ENCODE measurements around the gene ZNF692. TPM values are rescaled to one million over a fixed set of nuclear protein-coding genes. Genes with fewer than 3 reads are reported as not detected.
A peak's percentile ranks its signal among the peaks of the same experiment; 100 is the strongest.
"Not testable (repeated sequence)": the region's sequence is repeated elsewhere in the genome, so short reads cannot be mapped to it uniquely, and the experiment has no call there.

The ZNF692 gene
- total RNA-seq, 1 donor from 2014 or later = 26.8 TPM

- H3K4me1 Mint-ChIP-seq (ENCODE audit: unreplicated experiment) = peaks cover 33% of the 10 kb centered on the region
- no peak overlapping the region for H3K4me3 Mint-ChIP-seq (ENCODE audit: unreplicated experiment)
- no peaks in the 10 kb centered on the region for H3K36me3 Mint-ChIP-seq (ENCODE audit: low read depth, unreplicated experiment)
- DNase-seq (ENCODE audit: low spot score) = no peak
- H3K27me3 Mint-ChIP-seq (ENCODE audit: unreplicated experiment) = peaks cover 3% of the 10 kb centered on the region
- no peaks in the 10 kb centered on the region for H3K9me3 Mint-ChIP-seq (ENCODE audit: unreplicated experiment)
- TF ChIP-seq CTCF (IDR thresholded peaks at IDR 0.05; ENCODE audit: unreplicated experiment) = no peak
- no peak overlapping the region for H3K27ac Mint-ChIP-seq (ENCODE audit: unreplicated experiment)
Observed at GRCh38 chr1:248886237-248886895, 27.5 kb upstream of the ZNF692 start.

DNA sequence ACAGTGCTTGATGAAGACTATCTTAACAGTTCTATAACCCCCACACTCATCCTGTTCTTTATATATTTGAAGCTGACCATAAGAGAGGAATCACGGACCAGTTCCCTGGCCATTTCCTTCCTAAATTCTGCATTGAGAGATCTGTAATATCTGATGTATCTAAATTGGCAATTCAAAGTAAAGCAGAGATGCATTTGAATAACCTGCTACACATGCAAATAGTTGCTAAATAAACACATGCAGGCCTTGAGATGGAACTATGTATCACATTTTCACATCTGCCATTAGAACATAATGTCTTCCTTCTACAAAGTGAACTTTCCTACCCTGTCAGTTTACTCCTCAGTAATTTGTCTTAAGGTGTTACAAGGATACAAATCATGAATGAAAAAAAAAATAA is 26.8 kb upstream of the ZNF692 start:
- Mint-ChIP-seq H3K27me3 (ENCODE audit: unreplicated experiment) (peaks cover 3% of the 10 kb centered on the region), H3K9me3 (ENCODE audit: unreplicated experiment) (no peaks in the 10 kb centered on the region), H3K27ac (ENCODE audit: unreplicated experiment) (no peak overlapping the region), H3K4me1 (ENCODE audit: unreplicated experiment) (peaks cover 30% of the 10 kb centered on the region), H3K36me3 (ENCODE audit: low read depth, unreplicated experiment) (no peaks in the 10 kb centered on the region), H3K4me3 (ENCODE audit: unreplicated experiment) (no peak overlapping the region)
- no peak for TF ChIP-seq CTCF (IDR thresholded peaks at IDR 0.05; ENCODE audit: unreplicated experiment)
- no peak for DNase-seq (ENCODE audit: low spot score)

GRCh38 chr1:248884632-248885295 is 25.9 kb upstream of the ZNF692 start:
- H3K27ac Mint-ChIP-seq (ENCODE audit: unreplicated experiment) = no peak overlapping the region
- H3K9me3 Mint-ChIP-seq (ENCODE audit: unreplicated experiment) = no peaks in the 10 kb centered on the region
- no peak overlapping the region for H3K4me3 Mint-ChIP-seq (ENCODE audit: unreplicated experiment)
- no peaks in the 10 kb centered on the region for H3K36me3 Mint-ChIP-seq (ENCODE audit: low read depth, unreplicated experiment)
- H3K27me3 Mint-ChIP-seq (ENCODE audit: unreplicated experiment) = peaks cover 3% of the 10 kb centered on the region
- peak; percentile 27 for TF ChIP-seq CTCF (IDR thresholded peaks at IDR 0.05; ENCODE audit: unreplicated experiment)
- peaks cover 27% of the 10 kb centered on the region for H3K4me1 Mint-ChIP-seq (ENCODE audit: unreplicated experiment)
- DNase-seq (ENCODE audit: low spot score) = no peak

- not testable (repeated sequence) for H3K27ac Mint-ChIP-seq (ENCODE audit: unreplicated experiment); DNase-seq (ENCODE audit: low spot score); H3K27me3 Mint-ChIP-seq (ENCODE audit: unreplicated experiment); H3K36me3 Mint-ChIP-seq (ENCODE audit: low read depth, unreplicated experiment); H3K9me3 Mint-ChIP-seq (ENCODE audit: unreplicated experiment); H3K4me3 Mint-ChIP-seq (ENCODE audit: unreplicated experiment)
- H3K4me1 Mint-ChIP-seq (ENCODE audit: unreplicated experiment) = peaks cover 22% of the 10 kb centered on the region
Observed at GRCh38 chr1:248882427-248882826, 23.5 kb upstream of the ZNF692 start.

- no peak overlapping the region for H3K27ac Mint-ChIP-seq (ENCODE audit: unreplicated experiment)
- no peak for DNase-seq (ENCODE audit: low spot score)
- H3K36me3 Mint-ChIP-seq (ENCODE audit: low read depth, unreplicated experiment) = no peaks in the 10 kb centered on the region
- H3K4me3 Mint-ChIP-seq (ENCODE audit: unreplicated experiment) = no peak overlapping the region
- no peak for TF ChIP-seq CTCF (IDR thresholded peaks at IDR 0.05; ENCODE audit: unreplicated experiment)
- H3K27me3 Mint-ChIP-seq (ENCODE audit: unreplicated experiment) = no peaks in the 10 kb centered on the region
- H3K4me1 Mint-ChIP-seq (ENCODE audit: unreplicated experiment) = peaks cover 17% of the 10 kb centered on the region
- no peaks in the 10 kb centered on the region for H3K9me3 Mint-ChIP-seq (ENCODE audit: unreplicated experiment)
Observed at GRCh38 chr1:248881261-248881660, 22.4 kb upstream of the ZNF692 start.

Measured in endothelial cell (in vitro differentiated cells).